Measurements from ENCODE around the gene LEFTY2.
"Not testable (repeated sequence)": the region's sequence is repeated elsewhere in the genome, so short reads cannot be mapped to it uniquely, and the experiment has no call there.

Gene LEFTY2

GRCh38 chr1:225891229-225891972 is 49.6 kb downstream of the LEFTY2 start:
- TF ChIP-seq, protein P1, sequence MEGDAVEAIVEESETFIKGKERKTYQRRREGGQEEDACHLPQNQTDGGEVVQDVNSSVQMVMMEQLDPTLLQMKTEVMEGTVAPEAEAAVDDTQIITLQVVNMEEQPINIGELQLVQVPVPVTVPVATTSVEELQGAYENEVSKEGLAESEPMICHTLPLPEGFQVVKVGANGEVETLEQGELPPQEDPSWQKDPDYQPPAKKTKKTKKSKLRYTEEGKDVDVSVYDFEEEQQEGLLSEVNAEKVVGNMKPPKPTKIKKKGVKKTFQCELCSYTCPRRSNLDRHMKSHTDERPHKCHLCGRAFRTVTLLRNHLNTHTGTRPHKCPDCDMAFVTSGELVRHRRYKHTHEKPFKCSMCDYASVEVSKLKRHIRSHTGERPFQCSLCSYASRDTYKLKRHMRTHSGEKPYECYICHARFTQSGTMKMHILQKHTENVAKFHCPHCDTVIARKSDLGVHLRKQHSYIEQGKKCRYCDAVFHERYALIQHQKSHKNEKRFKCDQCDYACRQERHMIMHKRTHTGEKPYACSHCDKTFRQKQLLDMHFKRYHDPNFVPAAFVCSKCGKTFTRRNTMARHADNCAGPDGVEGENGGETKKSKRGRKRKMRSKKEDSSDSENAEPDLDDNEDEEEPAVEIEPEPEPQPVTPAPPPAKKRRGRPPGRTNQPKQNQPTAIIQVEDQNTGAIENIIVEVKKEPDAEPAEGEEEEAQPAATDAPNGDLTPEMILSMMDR (IDR thresholded peaks at IDR 0.05; ENCODE audit: low read length, missing control alignments), result no peak
- no peak overlapping the region for H3K4me3 ChIP-seq (replicated peaks; ENCODE audit: low read depth, low read length)

DNA sequence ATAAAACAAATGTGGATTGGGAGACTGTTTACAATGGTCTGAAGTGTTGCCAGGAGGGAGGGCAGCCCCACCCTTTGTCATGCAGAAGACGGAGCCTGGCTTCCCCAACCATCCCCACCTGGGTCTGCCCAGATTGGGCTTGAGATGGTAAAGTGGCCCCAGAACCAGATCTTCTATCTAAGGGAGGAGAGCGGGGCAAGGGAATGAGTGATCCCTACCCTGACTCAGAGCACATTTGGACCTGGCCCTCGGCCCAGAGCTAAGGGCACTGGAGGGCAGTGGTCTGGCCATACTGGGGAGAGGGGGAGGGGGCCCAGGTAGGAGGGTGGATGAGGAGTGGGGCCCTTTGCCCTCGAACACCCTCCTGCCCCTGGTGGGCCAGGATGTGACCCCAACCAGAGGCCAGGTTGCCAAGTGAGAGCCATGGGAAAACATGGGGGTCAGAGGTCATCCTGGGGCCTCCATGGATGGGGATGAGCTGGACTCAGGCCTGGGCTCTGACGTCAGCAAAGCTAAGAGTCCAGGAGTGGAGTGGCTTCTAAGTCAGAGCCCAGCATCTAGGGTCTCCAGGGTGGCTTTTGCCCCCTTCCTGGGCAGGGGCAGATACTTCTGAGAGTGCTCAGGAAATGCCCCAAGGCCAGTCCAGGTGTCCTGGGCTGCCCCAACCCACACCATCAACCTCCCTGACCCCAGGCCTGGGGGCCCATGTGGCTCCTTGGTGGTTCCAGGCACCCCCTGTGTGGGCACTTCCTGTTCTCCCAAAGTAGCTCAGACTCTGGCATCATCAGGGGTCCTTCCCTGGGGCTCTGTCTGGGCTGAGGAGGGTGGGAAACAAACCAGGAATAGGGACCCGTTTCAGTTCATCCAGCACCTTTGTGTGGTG is 50.4 kb downstream of the LEFTY2 start:
- no peak overlapping the region for H3K4me3 ChIP-seq (replicated peaks; ENCODE audit: low read depth, low read length)
- TF ChIP-seq, protein P1 (IDR thresholded peaks at IDR 0.05; ENCODE audit: low read length, missing control alignments), result no peak
- DNase-seq (ENCODE audit: low read depth), result no peak

More at GRCh38 chr1:225891229-225891972, 49.6 kb downstream of the LEFTY2 start:
- DNase-seq (ENCODE audit: low read depth), result no peak

- TF ChIP-seq, protein P1 (IDR thresholded peaks at IDR 0.05; ENCODE audit: low read length, missing control alignments), result no peak
- no peak for DNase-seq (ENCODE audit: low read depth)
- no peak overlapping the region for H3K4me3 ChIP-seq (replicated peaks; ENCODE audit: low read depth, low read length)
Observed at GRCh38 chr1:225889743-225890142, 51.3 kb downstream of the LEFTY2 start.

DNA sequence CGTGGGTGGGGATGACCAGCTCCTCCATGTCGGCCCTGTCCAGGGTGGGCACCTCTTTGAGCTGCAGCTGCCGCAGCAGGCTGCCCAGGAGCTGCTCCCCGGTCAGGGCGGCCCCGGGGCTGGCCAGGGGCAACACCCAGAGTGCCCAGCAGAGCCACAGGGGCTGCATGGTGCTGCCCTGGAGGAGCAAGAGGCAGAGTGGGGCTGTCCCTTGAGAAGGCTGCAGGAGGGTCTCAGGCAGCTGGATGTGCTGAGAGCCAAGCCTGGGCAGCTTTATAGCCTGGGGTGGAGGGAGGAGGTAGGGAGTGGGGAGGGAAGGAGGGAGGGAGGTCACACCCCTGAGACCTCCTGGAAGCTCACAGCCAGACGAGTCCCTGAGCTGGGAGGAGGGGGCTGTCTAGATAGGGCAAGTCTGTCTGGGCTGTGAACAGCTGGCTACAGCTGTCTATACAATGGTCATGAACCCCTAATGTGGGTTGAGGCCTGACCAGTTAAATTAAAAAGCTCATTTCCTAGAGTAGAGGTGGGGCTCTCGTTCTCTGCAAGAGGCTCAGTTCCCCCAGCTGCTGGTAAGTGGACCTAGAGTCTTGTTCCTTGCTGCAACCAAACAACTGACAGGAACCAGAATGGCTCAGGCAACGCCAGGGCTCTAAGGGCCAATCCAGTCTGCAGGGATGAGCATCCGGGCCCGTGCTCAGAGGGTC is 52.0 kb downstream of the LEFTY2 start, which contains the start of gene LEFTY1:
Gene LEFTY1, minus strand, starts transcription at position 249 of the 704 bp plus-strand sequence. Its CDS starts 80 bp downstream, at position 169.
- no peak for DNase-seq (ENCODE audit: low read depth)
- TF ChIP-seq, protein P1 (IDR thresholded peaks at IDR 0.05; ENCODE audit: low read length, missing control alignments), result no peak
- no peak within 1 kb of the TSS for H3K4me3 ChIP-seq (replicated peaks; ENCODE audit: low read depth, low read length)

DNA sequence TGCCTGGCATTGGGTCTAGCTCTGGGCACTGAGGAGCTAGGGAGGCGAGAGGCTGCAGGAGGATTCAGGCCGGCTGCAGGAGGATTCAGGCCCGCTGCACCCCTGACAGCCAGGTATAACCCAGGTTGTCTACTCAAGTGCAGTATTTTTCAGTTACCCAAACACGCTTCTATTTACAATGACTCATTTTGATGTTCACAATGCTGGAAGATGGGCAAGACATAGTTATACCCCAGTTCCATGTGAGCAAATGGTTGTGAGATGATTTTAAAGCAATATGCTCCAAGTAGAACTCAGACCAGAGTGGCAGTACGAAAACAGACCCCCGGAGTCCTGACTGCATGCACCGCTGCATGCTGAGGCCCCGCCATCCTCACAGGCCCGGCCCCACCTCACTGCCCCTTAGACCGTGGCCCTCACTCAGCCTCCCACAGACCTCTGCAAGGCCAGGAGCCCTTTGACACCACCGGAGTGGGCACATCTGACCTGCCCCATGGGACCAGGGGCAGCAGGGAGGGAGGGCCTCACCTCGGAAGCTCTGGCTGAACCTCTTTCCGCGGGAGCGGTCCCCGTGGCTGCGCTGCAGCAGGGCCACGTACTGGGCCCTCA is 52.6 kb downstream of the LEFTY2 start:
- TF ChIP-seq, protein P1 (IDR thresholded peaks at IDR 0.05; ENCODE audit: low read length, missing control alignments), result no peak
- H3K4me3 ChIP-seq (replicated peaks; ENCODE audit: low read depth, low read length), result no peak overlapping the region
- no peak for DNase-seq (ENCODE audit: low read depth)

DNA sequence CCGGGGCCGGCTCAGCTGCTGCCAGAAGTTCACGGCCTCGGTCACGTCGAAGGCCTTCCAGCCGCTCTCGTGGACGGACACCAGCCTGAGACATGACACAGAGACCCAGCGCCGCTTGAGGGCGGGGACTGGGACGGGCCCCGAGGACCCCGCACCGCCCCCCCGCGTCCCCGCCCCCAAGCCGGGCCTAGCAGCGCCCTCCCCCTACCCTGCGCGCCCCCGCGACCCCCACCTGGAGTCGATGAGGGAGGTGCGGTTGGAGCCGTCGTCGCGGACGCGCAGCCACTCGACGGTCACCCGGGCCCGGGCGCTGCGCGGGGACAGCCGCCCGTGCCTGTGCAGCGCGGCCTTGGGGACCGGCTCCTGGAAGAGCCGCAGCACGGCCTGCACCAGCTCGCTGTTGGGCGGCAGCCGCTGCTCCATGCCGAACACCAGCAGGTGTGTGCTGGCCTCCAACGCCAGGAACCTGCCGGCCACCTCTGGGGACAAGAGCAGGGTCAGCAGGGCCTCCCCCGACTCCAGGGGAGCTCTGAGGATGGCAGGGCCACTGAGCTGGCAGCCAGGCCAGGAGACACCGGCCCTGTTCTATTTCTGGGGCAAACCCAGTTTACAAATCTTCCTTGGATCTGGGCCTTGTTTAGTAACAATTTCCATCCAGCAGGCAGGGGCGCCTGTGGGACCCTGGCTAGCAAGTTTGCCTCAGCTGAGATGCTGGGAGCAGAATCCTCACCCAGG is 53.3 kb downstream of the LEFTY2 start:
- not testable (repeated sequence) for H3K4me3 ChIP-seq (replicated peaks; ENCODE audit: low read depth, low read length); DNase-seq (ENCODE audit: low read depth)
